Measurements from ENCODE around the gene ZNF778. TPM values are rescaled to one million over a fixed set of nuclear protein-coding genes. Genes with fewer than 3 reads are reported as not detected.
A peak's percentile ranks its signal among the peaks of the same experiment; 100 is the strongest.

Gene ZNF778
- total and polyA plus RNA-seq, 2 of the 13 experiments (the other 11 are each of a cell fraction or from before 2014, with no cell fraction given), result 3.8 to 7.2 TPM

GRCh38 chr16:89200124-89200849 is 17.2 kb upstream of the ZNF778 start, which contains the start of gene SLC22A31 (continued):
- TF ChIP-seq PRDM15 (CRISPR knock-in tag; IDR thresholded peaks at IDR 0.05) (peak; percentile 67; the same call in 1 of the 2 replicates), SRSF4 (IDR thresholded peaks at IDR 0.05; ENCODE audit: low read depth, low read length, poor library complexity, severe bottlenecking) (no peak), MTA1 (CRISPR knock-in tag; IDR thresholded peaks at IDR 0.05; ENCODE audit: borderline replicate concordance) (no peak; the same call in 1 of the 2 replicates), PCBP1 (IDR thresholded peaks at IDR 0.05; ENCODE audit: borderline replicate concordance, low read depth, low read length) (peak; percentile 80), TSC22D2 (CRISPR knock-in tag; IDR thresholded peaks at IDR 0.05; ENCODE audit: borderline replicate concordance) (0 out of 2 replicates have a peak, but pooled peaks have one; percentile 36), ZNF768 (CRISPR knock-in tag; IDR thresholded peaks at IDR 0.05) (no peak), ZNF335 (CRISPR knock-in tag; IDR thresholded peaks at IDR 0.05) (peak; percentile 59; the same call in 1 of the 2 replicates), TBX3 (IDR thresholded peaks at IDR 0.05; ENCODE audit: borderline replicate concordance) (no peak), ZNF33B (CRISPR knock-in tag; IDR thresholded peaks at IDR 0.05) (no peak), ZMYM3 (CRISPR knock-in tag; IDR thresholded peaks at IDR 0.05) (peak; percentile 10; the same call in 1 of the 2 replicates), ZNF260 (CRISPR knock-in tag; IDR thresholded peaks at IDR 0.05; ENCODE audit: borderline replicate concordance, low read depth) (no peak), SALL1 (CRISPR knock-in tag; IDR thresholded peaks at IDR 0.05) (peak; percentile 56; the same call in 1 of the 2 replicates), SOX13 (IDR thresholded peaks at IDR 0.05) (peak; percentile 4; the same call in 1 of the 2 replicates), SOX13 (CRISPR knock-in tag; conservative IDR thresholded peaks at IDR 0.05 in 1 of 2, IDR thresholded peaks at IDR 0.05 in 1 of 2) (peak in 1 of 2 experiments; percentile 51; a peak in 2 of 4 replicates), ZNF569 (CRISPR knock-in tag; IDR thresholded peaks at IDR 0.05; ENCODE audit: borderline replicate concordance) (0 out of 2 replicates have a peak, but pooled peaks have one; percentile 89), CREM (IDR thresholded peaks at IDR 0.05) (0 out of 2 replicates have a peak, but pooled peaks have one; percentile 51), CREM (CRISPR knock-in tag; IDR thresholded peaks at IDR 0.05) (no peak), ZNF205 (CRISPR knock-in tag; IDR thresholded peaks at IDR 0.05) (no peak), ISL2 (CRISPR knock-in tag; IDR thresholded peaks at IDR 0.05) (no peak), ZNF510 (CRISPR knock-in tag; IDR thresholded peaks at IDR 0.05; ENCODE audit: low read depth) (no peak), ZBTB7A (CRISPR knock-in tag; IDR thresholded peaks at IDR 0.05) (peak; percentile 93), DNMT3B (CRISPR knock-in tag; conservative IDR thresholded peaks at IDR 0.05) (no peak), SP140L (CRISPR knock-in tag; IDR thresholded peaks at IDR 0.05; ENCODE audit: borderline replicate concordance) (peak; percentile 69; the same call in 1 of the 2 replicates)
- TF ChIP-seq, protein P1, sequence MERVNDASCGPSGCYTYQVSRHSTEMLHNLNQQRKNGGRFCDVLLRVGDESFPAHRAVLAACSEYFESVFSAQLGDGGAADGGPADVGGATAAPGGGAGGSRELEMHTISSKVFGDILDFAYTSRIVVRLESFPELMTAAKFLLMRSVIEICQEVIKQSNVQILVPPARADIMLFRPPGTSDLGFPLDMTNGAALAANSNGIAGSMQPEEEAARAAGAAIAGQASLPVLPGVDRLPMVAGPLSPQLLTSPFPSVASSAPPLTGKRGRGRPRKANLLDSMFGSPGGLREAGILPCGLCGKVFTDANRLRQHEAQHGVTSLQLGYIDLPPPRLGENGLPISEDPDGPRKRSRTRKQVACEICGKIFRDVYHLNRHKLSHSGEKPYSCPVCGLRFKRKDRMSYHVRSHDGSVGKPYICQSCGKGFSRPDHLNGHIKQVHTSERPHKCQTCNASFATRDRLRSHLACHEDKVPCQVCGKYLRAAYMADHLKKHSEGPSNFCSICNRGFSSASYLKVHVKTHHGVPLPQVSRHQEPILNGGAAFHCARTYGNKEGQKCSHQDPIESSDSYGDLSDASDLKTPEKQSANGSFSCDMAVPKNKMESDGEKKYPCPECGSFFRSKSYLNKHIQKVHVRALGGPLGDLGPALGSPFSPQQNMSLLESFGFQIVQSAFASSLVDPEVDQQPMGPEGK (CRISPR knock-in tag; IDR thresholded peaks at IDR 0.05), result peak; percentile 35; the same call in 1 of the 2 replicates

All from HepG2 (cell line).